IMR-90 (cell line): ENCODE results near the gene SV2C. TPM values are rescaled to one million over a fixed set of nuclear protein-coding genes. Genes with fewer than 3 reads are reported as not detected.

Source experiments
- ATAC-seq: fragments of 200-7000 bp; cut with Tn5 transposase; 2 replicates; pipeline ENCODE4 v1.9.1; 2020; ENCODE audit warnings: low read depth, mild to moderate bottlenecking, moderate library complexity
- BruUV-seq: library from RNA; stranded (reverse); fragments of 400-500 nt; replicated peaks from 2 replicates; lab custom pipeline; 2021; lab: Mats Ljungman, UMichigan
- CTCF ChIA-PET: fragments of 300-600 bp; formaldehyde crosslinking; extraction: SDS; loops from one replicate; lab custom pipeline; 2021; ENCODE audit warnings: antibody characterized with exemption; lab: Yijun Ruan, JAX
- POLR2A ChIA-PET: fragments of 300-600 bp; sonication (Branson Sonifier 250); formaldehyde crosslinking; loops from one replicate; lab custom pipeline; 2022; ENCODE audit warnings: antibody characterized with exemption; ENCODE audit not compliant: unreplicated experiment; lab: Charles Lee
- DNase-seq: peaks from one replicate; pipeline ENCODE4 v3.0.0; 2013
- H2AFZ ChIP-seq: replicated peaks from 2 replicates; pipeline ENCODE3; 2013; ENCODE audit warnings: low read length, mild to moderate bottlenecking; ENCODE audit not compliant: poor library complexity
- H2AK5ac ChIP-seq: 2 replicates; pipeline ENCODE4 v1.6.1; 2013; ENCODE audit warnings: low read depth, low read length, inconsistent platforms
- H2AK9ac ChIP-seq: replicated peaks from 2 replicates; pipeline ENCODE3; 2013; ENCODE audit warnings: mild to moderate bottlenecking, low read depth, low read length, moderate library complexity; ENCODE audit not compliant: poor library complexity
- H2BK120ac ChIP-seq: 2 replicates; pipeline ENCODE4 v1.6.1; 2013; ENCODE audit warnings: low read depth, low read length, inconsistent platforms
- H2BK15ac ChIP-seq: 3 replicates; pipeline ENCODE4 v1.6.1; 2013; ENCODE audit warnings: low read depth, low read length, inconsistent platforms
- H2BK20ac ChIP-seq: 2 replicates; pipeline ENCODE4 v1.6.1; 2013; ENCODE audit warnings: low read depth, mild to moderate bottlenecking, inconsistent platforms, low read length, moderate library complexity
- H2BK5ac ChIP-seq: 2 replicates; pipeline ENCODE4 v1.6.1; 2013; ENCODE audit warnings: mild to moderate bottlenecking, low read depth, low read length, inconsistent platforms; ENCODE audit not compliant: poor library complexity, severe bottlenecking
- H3K14ac ChIP-seq: replicated peaks from 2 replicates; pipeline ENCODE4 v1.6.1; 2013; ENCODE audit warnings: low read depth, low read length, inconsistent platforms
- H3K18ac ChIP-seq: 2 replicates; pipeline ENCODE4 v1.6.1; 2013; ENCODE audit warnings: low read depth, low read length, control low read depth
- H3K23ac ChIP-seq: 2 replicates; pipeline ENCODE4 v1.6.1; 2013; ENCODE audit warnings: low read depth, low read length, inconsistent platforms
- H3K27ac ChIP-seq: 2 replicates; pipeline ENCODE4 v1.5.1; 2013; ENCODE audit warnings: mild to moderate bottlenecking, control low read depth, low read length; ENCODE audit not compliant: insufficient read depth
- H3K27me3 ChIP-seq: 2 replicates; pipeline ENCODE4 v1.6.1; 2013; ENCODE audit warnings: low read length; ENCODE audit not compliant: control insufficient read depth, insufficient read depth
- H3K36me3 ChIP-seq: 2 replicates; pipeline ENCODE4 v1.6.1; 2013; ENCODE audit warnings: low read length, mixed read lengths; ENCODE audit not compliant: control insufficient read depth, insufficient read depth
- H3K4ac ChIP-seq: 2 replicates; pipeline ENCODE4 v1.6.1; 2013; ENCODE audit warnings: low read depth, low read length, inconsistent platforms
- H3K4me1 ChIP-seq: 2 replicates; pipeline ENCODE4 v1.6.1; 2013; ENCODE audit warnings: low read length, mixed read lengths; ENCODE audit not compliant: control insufficient read depth, insufficient read depth
- H3K4me2 ChIP-seq: 2 replicates; pipeline ENCODE4 v1.6.1; 2013; ENCODE audit warnings: low read depth, mild to moderate bottlenecking, control low read depth, low read length, moderate library complexity
- H3K4me3 ChIP-seq: 2 replicates; pipeline ENCODE4 v1.5.1; 2013; ENCODE audit warnings: low read depth, mild to moderate bottlenecking, control low read depth, low read length, moderate library complexity; ENCODE audit not compliant: insufficient read depth
- H3K56ac ChIP-seq: 2 replicates; pipeline ENCODE4 v1.6.1; 2013; ENCODE audit warnings: low read length, inconsistent platforms; ENCODE audit not compliant: insufficient read depth; ENCODE audit errors: extremely low read depth
- H3K79me1 ChIP-seq, 2 experiments: 2 replicates each; pipeline ENCODE4 v1.6.1; 2013; ENCODE audit warnings: low read length in 2 of 2, inconsistent platforms in 1 of 2, low read depth in 1 of 2
- H3K9ac ChIP-seq: 2 replicates; pipeline ENCODE4 v1.6.1; 2013; ENCODE audit warnings: low read depth, low read length, control low read depth
- H3K9me1 ChIP-seq: 2 replicates; pipeline ENCODE4 v1.6.1; 2013; ENCODE audit warnings: low read length, inconsistent platforms; ENCODE audit not compliant: insufficient read depth
- H3K9me3 ChIP-seq: 2 replicates; pipeline ENCODE4 v1.6.1; 2013; ENCODE audit warnings: low read length; ENCODE audit not compliant: control insufficient read depth, insufficient read depth
- H4K20me1 ChIP-seq: 2 replicates; pipeline ENCODE4 v1.6.1; 2013; ENCODE audit warnings: low read length, inconsistent platforms; ENCODE audit not compliant: insufficient read depth
- H4K5ac ChIP-seq: 2 replicates; pipeline ENCODE4 v1.6.1; 2013; ENCODE audit warnings: mild to moderate bottlenecking, low read depth, low read length, control low read depth
- H4K8ac ChIP-seq, 2 experiments: 2 replicates each; pipeline ENCODE4 v1.6.1; 2013; ENCODE audit warnings: low read depth in 2 of 2, low read length in 2 of 2, control low read depth in 1 of 2, inconsistent platforms in 1 of 2
- H4K91ac ChIP-seq: 2 replicates; pipeline ENCODE4 v1.6.1; 2013; ENCODE audit warnings: low read depth, low read length, inconsistent platforms; ENCODE audit not compliant: insufficient read depth
- CEBPB ChIP-seq: IDR thresholded peaks from 2 replicates; pipeline ENCODE4 v1.6.1; 2012; ENCODE audit warnings: low read depth, low read length, improper control_type of control experiment
- CTCF ChIP-seq: conservative IDR thresholded peaks from 2 replicates; pipeline ENCODE4 v1.5.1; 2012; ENCODE audit warnings: mild to moderate bottlenecking, low read depth, low read length, improper control_type of control experiment
- FOS ChIP-seq: fragments of 150-350 bp; IDR thresholded peaks from 2 replicates; pipeline ENCODE4 v1.6.1; 2016; ENCODE audit warnings: low read depth, low read length
- MAFK ChIP-seq: IDR thresholded peaks from 2 replicates; pipeline ENCODE4 v1.6.1; 2012; ENCODE audit warnings: low read depth, low read length, improper control_type of control experiment
- MXI1 ChIP-seq: IDR thresholded peaks from 2 replicates; pipeline ENCODE4 v1.6.1; 2012; ENCODE audit warnings: low read depth, mild to moderate bottlenecking, low read length, moderate library complexity, borderline replicate concordance
- NFE2L2 ChIP-seq: fragments of 150-350 bp; IDR thresholded peaks from 2 replicates; pipeline ENCODE4 v1.6.1; 2016; ENCODE audit warnings: low read depth, mild to moderate bottlenecking, low read length
- RFX5 ChIP-seq: IDR thresholded peaks from 2 replicates; pipeline ENCODE4 v1.8.0; 2012; ENCODE audit warnings: low read depth, mild to moderate bottlenecking, low read length, moderate library complexity
- SMC3 ChIP-seq: fragments of 150-350 bp; IDR thresholded peaks from 2 replicates; pipeline ENCODE4 v1.6.1; 2016; ENCODE audit warnings: low read depth, mild to moderate bottlenecking, antibody characterized with exemption, low read length, moderate library complexity
- WGBS, 2 experiments: methylation state at CpG; one replicate each; pipeline versions ENCODE4 v1.1.5 to v1.1.7; 2013; ENCODE audit warnings: missing lambda C conversion rate in 2 of 2; ENCODE audit not compliant: insufficient read length in 1 of 2; ENCODE audit errors: extremely low coverage in 2 of 2; 5-methylcytosine and 5-hydroxymethylcytosine counted together
- dilution Hi-C: fragments of 300-500 bp; cut with HindIII; formaldehyde crosslinking; loops from one replicate; pipeline ENCODE4 v1.14.3; 2018; ENCODE audit warnings: low sequenced_read_pairs; ENCODE audit not compliant: unreplicated experiment
- in situ Hi-C: fragments of 300-500 bp; cut with MboI; formaldehyde crosslinking; loops from 3 replicates; pipeline ENCODE4 v1.14.3; 2019; ENCODE audit warnings: low sequenced_read_pairs, inconsistent platforms, mixed read lengths
- intact Hi-C: fragments of 100-400 bp; cut with micrococcal nuclease; formaldehyde crosslinking; loops from 2 replicates; pipeline ENCODE4 v1.10.0; 2022
- polyA plus RNA-seq, 3 experiments: library from polyadenylated mRNA; depleted of rRNA; stranded (reverse); fragments of >200 nt; gene quantifications; 2 replicates each; pipeline ENCODE4 v1.2.3, GENCODE V29; 2012; ENCODE audit warnings: low replicate concordance in 1 of 3
- total RNA-seq: library from RNA; depleted of rRNA; stranded (reverse); fragments of >200 nt; gene quantifications from 2 replicates; pipeline ENCODE4 v1.2.3, GENCODE V29; 2012
- TF ChIP-seq, protein P1 (sequence below): fragments of 150-350 bp; IDR thresholded peaks from 2 replicates; pipeline ENCODE4 v1.6.1; 2016; ENCODE audit warnings: low read depth, mild to moderate bottlenecking, low read length, moderate library complexity, borderline replicate concordance

SV2C gene
- total and polyA plus RNA-seq, 2 of the 4 experiments (the other 2 are of a cell fraction): not detected

DNA sequence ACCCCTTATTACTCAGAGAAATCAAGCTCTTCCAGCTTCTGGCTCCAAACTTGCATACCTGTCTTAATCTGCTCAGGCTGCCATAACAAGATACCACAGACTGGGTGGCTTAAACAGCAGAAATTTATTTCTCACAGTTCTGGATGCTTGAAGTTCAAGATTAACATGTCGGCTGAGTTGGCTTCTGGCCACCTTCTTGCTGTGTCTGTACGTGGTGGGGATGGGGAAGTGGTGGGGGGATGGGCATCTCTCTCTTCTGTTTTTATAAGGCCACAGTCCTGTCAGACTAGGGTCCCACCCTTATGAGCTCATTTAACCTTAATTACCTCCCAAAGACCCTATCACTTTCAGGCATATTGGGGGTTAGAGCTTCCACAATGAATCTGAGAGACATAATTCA lies 140.5 kb downstream of the SV2C start:
- POLR2A ChIA-PET: no interaction called here
- intact Hi-C loops (no loop called here), dilution Hi-C loops (no loop called here)

More for the DNA sequence above, 140.5 kb downstream of the SV2C start:
- Histone ChIP-seq H2BK120ac (no peak overlapping the region), H2BK20ac (no peak overlapping the region), H3K9me3 (no peaks in the 10 kb centered on the region), H2AFZ (no peak overlapping the region), H3K4me2 (no peak overlapping the region), H3K27me3 (no peaks in the 10 kb centered on the region), H2BK5ac (no peak overlapping the region), H4K91ac (no peak overlapping the region), H4K20me1 (no peaks in the 10 kb centered on the region), H3K14ac (no peak overlapping the region), H2BK15ac (no peak overlapping the region), H3K36me3 (no peaks in the 10 kb centered on the region), H2AK5ac (no peak overlapping the region), H4K8ac (no peak overlapping the region), H3K23ac (no peak overlapping the region), H4K5ac (no peak overlapping the region), H3K4me1 (no peaks in the 10 kb centered on the region), H3K4me3 (no peak overlapping the region), H3K9me1 (no peaks in the 10 kb centered on the region), H3K56ac (no peak overlapping the region), H3K27ac (no peak overlapping the region), H3K18ac (no peak overlapping the region), H3K9ac (no peak overlapping the region), H3K79me1 (no peaks in the 10 kb centered on the region), H3K4ac (no peak overlapping the region), H2AK9ac (no peak overlapping the region)
- no TSS peak for BruUV-seq
- ATAC-seq: no peak
- TF ChIP-seq MAFK (no peak), CEBPB (no peak), MXI1 (no peak), NFE2L2 (no peak), CTCF (no peak), SMC3 (no peak), FOS (no peak), RFX5 (no peak)
- TF ChIP-seq, protein P1, sequence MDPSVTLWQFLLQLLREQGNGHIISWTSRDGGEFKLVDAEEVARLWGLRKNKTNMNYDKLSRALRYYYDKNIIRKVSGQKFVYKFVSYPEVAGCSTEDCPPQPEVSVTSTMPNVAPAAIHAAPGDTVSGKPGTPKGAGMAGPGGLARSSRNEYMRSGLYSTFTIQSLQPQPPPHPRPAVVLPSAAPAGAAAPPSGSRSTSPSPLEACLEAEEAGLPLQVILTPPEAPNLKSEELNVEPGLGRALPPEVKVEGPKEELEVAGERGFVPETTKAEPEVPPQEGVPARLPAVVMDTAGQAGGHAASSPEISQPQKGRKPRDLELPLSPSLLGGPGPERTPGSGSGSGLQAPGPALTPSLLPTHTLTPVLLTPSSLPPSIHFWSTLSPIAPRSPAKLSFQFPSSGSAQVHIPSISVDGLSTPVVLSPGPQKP: no peak
- in situ Hi-C loops: no loop called here
- DNase-seq: no peak
- WGBS, 2 experiments: no CpG with 5 or more reads among the region's 2 CpGs
- CTCF ChIA-PET: no interaction called here
